H4 (cell line): ENCODE data around the gene CSMD2. TPM values are rescaled to one million over a fixed set of nuclear protein-coding genes. Genes with fewer than 3 reads are reported as not detected.

ENCODE experiments used
- DNase-seq: peaks from one replicate; pipeline ENCODE4 v3.0.0-alpha.2; 2015; ENCODE audit warnings: low spot score
- total RNA-seq: library from RNA; depleted of rRNA; stranded (reverse); fragments of >200 nt; shearing (Covaris generic); gene quantifications from 2 replicates; pipeline ENCODE4 v1.2.3, GENCODE V29; 2014

CSMD2 gene
- total RNA-seq, 1 experiment from 2014 or later = not detected

DNA sequence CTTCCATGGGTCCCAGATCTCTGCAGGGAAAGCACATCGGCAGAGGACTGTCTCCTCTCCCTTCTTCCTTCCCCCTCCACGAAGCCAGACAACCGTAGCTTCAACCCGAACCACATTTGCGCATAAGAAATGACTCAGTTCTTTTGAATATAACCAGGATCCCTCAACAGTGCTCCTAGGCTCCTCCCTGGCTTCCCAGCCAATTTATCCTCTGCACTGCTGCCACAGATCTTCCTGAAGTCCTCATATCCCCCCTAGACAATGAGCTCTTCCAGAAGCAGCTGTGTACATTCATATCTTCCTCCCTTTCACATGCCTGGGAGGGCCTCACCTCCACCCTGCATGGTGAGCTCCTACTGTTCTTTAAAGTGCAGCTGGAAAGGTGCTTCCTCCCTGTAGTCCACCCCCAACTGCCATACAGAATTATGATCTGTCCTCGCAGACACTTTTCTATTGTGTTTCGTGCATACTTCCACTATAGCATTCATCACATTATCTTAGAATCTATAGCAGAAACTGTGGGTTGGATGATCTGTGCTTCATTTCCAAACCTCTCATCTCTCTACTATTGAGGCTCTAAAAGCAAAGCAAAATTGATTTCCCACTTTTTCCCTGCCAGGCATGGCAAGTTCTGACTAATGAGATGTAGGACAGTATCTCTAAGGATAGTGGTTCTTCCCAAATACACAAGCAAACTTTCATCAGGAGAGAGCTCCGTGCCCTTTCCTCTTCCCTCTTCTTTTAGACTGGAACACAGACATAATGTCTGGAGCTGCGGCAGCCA lies 480.4 kb downstream of the CSMD2 start:
- DNase-seq = no peak

DNA sequence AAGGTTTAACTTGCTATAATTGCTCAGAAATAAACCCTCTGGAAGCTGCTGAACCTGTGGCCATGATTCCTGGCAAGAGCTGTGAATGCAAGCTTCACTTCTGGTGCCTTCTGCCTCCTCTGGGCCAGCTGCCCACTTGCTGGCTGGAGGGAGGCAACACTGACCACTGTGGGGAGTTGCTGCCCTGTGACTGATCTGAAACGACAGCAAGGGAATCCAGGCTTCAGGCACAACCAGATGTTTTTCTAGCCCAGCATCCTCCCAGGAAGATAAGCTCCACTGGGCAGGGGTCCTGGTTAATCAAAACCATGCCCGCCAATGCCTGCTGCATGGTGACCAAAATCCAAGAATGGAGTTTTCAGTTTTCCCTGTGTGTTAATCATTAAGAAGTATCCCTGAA lies 481.1 kb downstream of the CSMD2 start:
- no peak for DNase-seq

DNA sequence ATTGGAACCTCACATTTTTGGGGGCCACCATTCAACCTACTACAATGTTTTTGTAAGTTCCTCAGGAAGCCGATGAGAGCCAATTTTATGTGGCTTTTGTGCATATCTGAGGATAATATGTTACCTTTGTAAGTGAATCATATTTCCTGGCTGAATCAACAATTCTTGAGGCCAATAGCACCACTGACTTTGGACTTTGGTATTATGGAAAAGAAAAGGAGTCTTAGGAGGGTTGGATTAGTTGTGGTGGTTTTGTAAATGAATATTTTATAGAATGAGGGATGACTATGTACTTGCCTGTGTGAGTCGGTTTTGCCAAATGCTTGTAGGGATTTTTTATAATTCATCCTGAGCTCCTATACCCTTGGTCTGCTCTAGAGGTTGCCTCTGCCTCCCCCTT lies 482.7 kb downstream of the CSMD2 start:
- DNase-seq = no peak

DNA sequence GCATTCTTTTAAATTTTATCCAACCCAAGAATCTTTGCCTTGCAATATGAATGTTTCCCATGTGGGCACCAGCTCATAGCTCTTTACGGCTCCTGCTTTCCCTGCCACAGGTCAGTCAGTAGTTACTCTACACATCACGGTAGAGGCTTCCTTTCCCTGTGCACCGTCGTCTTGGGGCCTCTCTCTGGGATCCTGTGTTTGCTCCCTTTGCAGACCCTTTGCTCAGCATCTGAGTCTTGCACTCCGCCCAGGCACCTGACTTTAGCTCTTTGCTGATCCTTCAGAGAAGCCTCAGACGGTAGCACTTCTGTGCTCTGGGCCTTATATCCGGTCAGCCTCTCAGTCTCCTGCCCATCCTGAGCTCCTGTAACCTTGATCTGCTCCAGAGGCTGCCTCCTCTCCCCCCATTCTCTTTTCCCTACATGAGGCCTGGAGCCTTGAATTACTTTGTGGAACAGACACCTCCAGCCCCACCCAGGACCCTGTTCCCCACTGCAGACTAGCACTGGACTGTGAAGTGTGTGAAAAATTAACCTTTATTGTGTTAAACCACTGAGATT lies 484.7 kb downstream of the CSMD2 start:
- no peak for DNase-seq

DNA sequence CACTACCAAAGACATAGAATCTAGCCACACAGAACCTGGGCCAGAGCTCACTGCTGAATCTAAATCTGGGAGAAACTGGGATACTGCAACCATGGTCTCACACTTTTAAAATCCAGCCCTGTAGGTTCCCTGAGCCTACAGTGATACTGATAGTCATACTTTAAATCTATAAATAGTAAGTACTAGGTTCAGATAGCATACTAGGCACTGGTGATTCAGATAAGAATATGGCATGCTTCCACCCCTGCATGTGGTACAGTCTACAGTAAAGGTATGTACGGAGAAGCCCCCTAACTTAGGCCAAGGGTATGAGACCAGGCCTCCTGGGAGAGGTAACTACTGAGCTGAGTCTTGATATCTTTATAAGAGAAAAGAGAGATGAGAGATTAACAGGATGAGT lies 494.5 kb downstream of the CSMD2 start:
- no peak for DNase-seq

DNA sequence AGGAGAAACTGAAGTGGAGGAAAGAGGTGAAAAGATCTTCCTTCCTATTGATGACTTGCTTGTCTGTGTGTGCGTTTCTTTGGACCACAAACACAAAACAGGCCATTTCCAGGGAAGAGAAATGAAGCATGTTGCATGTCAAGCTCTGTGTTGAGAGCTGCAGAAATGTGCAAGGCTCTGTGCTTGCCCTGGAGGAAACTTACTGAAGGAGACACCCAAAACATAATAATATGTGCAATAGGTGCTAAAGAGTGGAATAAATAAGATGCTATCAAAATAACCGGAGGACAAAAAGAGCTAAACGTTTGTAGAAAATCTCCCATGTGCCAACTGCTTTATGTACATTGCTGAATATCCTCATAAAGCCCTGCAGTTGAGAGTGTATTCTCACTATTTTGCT lies 496.3 kb downstream of the CSMD2 start:
- DNase-seq = no peak

DNA sequence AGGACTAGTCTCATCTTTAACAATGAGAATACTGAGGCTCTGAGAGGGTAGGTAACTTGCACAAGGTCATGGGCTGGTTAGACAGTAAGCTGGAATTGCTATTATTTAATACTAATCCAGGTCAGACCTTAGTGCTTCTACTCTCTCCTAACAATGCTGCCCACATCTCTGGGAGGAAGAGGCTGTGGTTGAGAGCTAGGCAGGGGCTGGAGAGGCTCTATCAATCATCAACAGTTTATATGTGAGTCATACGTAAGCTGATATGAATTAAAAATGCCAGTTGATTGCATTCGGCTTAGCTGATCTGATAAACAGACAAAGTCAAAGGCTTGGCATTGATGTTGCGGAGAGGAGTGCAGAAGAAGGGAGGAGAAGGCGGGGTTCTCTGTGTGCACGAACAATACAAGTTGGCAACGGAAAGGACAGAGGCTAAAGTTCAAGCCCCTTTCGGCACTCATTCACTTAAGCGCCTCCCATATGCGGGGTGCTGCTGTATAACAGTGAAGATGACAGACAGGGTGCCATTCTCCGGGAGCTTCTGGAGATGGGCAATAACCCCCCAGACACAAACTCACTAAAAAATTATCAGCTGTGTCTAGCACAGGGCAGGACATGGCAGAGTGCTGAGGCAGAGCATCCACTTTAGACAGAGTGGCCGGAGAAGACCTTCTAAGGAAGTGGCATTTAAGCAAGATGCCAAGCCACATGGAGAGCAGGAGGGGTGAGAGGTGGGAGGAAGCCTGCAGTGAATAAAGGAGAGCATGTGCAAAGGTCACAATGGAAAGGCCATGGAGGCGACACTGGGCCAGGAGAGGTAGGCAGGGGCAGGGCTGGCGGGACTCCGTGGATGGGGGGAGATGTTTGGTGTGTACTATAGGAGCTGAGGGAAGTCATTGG lies 497.4 kb downstream of the CSMD2 start:
- DNase-seq = no peak

DNA sequence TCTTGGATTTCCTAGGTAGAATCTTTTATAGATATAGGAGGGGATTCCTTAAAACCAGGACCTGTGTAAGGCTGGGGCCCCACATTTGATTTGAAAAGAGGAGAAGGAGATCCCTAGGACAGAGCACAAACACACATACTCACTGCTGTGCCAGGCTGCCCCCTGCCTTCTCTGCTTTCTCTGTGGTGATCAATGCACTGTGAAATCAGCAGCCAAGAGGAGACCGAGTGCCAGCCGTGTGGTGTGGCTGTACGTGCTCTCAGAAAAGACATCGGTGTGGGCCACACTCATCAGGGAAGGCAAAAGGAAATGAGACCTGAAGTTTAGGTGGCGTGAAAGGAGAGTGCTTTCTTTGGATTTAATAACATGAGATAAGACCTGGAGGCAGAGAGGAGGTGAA lies 498.4 kb downstream of the CSMD2 start:
- DNase-seq = no peak

DNA sequence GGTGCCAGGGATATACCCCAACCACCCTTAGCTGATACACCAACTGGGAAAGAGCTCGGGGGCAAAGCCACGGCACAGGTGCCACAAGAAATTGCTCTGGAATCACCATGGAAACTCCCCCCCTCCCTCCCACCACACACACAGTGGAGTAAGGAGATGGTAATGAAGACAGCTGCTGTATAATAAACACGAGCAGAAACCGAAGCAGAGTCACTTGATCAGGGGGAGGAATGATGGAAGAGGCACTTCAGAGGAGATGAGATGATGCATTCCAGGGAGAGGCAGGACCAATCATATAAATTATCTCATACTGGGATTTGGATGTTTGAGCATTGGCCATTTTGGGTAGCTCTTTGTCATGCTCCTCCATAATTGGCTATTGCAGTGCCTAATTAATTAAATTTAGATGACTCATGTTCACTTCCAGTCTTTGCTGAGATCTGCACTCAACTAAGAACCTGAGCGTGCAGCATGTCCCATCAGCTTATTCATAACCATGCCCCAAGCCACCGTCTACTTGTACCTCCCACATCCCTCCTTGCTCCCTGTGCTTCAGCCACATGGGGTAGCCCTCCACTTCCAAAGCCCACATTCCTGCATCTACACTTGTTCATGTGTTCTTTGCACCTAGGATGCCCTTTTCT lies 503.1 kb downstream of the CSMD2 start:
- no peak for DNase-seq

DNA sequence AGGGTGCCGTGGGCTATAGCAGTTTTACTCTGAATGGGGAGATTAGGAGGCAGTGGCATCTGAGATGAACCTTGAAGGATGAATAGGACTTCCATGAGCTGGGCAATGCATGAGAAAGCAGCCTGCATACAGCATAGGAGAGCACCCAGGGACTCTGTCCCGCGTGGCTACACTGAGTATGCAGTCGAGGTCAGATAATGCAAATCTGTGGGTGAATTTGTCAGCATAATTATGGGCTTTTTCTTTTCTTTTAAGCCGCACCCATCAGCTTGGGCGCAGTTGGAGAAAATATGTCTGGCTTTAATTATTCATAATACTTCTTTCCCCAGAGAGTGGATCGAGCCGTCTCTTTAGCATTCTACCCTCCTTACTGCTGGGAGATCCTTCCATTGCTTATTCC lies 504.1 kb downstream of the CSMD2 start:
- no peak for DNase-seq

DNA sequence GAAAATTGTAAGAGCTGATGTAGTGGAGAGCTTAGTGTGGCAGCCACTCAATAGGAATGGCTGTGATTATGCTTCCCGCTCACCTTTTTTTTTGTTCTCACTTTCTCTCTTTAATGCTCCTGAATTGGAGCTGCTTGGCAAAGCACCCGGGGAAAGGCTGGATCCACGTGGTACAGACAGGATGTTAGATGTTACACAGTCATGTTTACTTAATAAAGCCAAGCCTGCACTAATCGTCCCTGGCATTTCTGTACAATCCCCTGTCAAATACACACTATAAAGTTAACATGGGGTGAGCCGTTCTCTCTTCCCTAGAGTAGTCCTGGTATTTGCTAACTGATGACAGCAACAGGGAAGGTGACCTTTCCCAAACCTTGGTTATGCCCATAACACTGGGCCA lies 504.8 kb downstream of the CSMD2 start:
- DNase-seq = peak; percentile 25

DNA sequence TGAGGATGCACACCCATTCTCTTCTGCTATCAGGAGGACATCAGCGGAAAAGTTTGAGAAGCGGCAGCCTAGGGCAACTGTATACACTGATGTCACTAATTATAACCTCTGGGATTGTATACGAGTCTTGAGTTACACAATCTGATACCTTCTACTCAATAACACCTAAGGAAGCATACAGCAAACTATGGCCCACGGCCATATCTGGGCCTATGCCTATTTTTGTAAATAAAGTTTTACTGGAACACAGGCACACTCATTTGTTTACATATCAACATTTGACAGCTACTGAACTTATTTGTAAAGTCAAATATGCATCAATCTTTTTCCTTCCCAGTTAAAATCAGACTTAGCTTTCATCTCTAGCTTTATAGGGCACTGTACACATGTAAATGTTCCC lies 505.4 kb downstream of the CSMD2 start:
- no peak for DNase-seq

DNA sequence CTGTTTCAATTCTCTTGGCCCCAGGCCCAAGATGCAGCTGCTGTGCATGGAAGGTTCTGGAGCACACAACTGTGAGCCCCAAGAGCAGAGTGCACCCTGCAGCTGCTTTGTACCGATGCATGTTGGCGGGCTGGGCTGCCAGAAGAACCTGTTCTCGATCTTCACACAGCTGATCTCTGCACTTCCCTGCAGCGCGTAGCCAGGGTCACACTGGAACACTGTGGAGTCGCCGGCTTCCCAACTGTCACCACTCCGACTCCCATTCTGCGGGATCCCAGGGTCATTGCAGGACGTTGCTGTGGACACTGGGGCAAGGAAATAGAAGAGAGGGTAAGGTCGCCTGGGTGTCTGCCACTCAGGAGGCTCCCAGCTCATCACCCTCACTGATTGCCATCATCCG lies 507.2 kb downstream of the CSMD2 start:
- no peak for DNase-seq

DNA sequence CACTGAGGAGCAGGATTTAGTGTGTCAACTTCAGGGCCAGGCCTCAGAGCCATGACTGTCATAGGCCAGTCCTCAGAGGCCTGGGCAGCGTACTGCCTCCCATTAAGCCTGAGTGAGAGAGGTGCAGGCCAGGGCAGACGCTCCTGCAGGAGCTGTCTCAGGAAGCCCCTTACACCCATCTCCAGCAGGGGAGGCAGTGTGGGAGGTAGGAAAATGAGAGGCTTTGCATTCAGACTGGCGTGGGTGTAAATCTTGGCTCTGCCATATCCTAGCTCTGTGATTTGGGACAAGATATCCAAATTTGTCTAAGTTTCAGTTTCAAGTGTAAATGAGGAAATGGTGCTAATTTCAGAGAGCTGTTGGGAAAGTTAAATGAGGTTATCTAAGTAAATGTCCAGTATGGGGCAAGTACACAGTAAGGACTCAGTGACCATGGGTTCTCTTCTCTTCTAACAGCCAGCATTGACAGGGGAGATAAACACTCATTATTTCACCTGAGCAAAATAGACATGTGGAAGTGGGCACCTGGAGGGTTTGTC lies 508.5 kb downstream of the CSMD2 start:
- no peak for DNase-seq

DNA sequence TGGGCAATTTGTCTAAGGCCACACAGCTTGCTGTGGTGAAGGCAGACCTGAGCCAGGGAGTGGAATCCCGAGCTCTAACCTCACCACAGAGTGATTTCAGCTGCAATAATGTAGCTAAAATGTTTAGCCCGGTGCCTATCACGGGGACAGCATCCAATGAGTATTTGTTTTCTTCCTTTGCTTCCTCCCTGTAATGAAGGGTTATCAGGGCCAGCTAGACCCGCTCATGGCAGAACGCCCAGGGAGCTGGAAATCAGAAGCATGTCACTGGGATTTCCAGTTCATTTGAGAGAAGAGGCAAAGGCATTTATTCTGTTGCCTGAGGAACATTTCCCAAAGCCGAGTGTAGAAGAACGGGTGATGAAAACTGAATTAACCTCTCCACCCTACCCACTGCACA lies 509.5 kb downstream of the CSMD2 start:
- DNase-seq = no peak

DNA sequence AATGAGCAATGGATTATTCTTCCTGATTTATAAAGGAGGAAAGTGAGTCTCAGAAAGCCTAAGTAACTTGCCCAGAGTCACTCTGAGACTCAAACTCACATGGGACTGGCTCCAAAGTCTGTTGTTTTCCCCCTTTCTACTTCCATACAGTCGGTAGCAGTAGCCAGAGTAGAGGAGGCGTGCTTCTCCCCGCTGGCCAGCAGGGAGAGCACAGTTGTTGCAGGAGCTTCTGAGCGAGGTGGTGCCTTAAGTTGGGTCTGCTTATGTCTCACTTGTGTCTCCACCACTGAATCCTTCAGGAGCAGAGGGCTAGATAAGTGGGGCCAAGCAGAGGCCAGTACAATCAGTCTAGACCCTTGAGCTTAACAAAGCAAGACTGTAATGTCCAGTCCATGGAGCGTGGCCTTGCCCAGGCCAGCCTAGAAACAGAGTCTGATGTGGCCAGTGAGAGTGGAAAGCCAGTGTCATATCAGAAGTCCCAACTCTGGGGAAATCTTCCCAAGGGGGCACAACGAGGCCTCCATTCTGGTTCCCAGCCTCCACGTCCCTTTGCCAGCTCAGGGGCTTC lies 510.7 kb downstream of the CSMD2 start:
- no peak for DNase-seq

DNA sequence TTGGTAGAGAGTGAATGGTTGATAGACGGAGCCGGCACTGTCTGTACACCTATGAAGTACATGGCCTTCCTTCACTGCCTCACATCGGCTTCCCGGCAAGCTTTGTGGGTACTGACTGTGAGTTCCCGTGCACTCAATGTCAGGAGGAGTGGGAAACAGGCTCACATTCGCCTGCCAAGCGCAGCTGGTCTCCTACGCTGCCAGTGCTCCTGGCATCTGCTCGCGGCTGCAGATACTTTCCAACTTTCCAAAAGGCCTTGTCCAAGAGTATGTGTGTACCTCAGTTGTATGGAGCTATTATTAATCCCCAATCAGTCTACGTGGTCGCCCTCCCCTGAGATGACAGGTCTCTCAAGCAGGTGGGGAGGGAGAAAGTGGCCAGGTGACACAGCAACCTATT lies 511.8 kb downstream of the CSMD2 start:
- DNase-seq = no peak

DNA sequence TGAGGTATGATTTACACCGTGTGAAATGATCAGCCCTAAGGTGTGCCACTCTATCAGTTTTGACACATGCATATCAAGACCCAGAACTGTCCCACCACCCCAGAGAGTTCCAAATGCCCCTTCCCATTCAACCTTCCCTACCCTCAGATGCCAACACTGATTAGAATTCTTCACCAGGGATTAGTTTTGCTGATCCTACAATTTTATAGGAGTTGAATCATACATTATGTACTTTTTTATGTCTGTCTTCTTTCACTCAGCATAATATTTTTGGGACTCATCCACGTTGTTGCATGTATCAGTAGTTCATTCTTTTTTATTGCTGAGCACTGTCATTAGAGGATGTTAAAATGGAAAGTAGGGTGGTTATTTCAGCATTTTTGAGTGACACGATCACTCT lies 514.3 kb downstream of the CSMD2 start:
- DNase-seq = no peak

DNA sequence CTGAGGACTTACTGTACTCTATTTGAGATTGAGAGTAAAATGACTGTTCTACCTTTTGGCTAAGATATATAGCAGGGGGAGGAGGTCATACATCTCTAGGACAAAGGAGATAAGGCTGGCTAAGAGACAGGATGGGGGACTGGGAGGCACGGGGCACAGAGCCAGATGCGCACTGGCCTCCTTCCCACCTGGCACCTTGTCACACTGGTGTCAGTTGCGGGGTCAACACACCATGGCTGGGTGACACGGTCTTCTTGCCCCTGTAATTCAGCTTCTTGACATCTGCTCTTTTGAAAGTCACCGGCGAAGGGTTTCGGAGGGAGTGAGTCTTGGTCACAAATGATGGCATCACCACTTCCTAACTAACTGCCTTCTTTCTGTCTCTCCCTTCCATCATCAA lies 515.3 kb downstream of the CSMD2 start:
- DNase-seq = no peak

DNA sequence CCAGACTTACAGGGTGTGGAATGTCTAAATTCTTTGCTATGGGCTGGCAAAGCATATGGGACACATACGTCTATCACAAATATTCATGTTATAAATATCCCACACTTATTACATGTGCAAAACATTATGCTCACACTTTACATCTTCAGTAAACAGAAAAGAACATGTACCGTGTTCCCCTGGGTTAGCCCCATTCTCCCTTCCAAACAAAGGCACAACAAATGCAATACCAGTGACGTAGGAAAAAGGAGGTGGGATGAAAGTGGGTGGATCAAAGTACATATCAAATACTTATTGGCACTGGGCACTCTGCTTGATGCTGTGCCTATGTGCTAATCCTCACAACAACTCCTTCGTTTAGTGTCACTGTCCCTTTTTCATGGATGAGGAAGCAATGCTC lies 521.8 kb downstream of the CSMD2 start:
- DNase-seq = no peak

DNA sequence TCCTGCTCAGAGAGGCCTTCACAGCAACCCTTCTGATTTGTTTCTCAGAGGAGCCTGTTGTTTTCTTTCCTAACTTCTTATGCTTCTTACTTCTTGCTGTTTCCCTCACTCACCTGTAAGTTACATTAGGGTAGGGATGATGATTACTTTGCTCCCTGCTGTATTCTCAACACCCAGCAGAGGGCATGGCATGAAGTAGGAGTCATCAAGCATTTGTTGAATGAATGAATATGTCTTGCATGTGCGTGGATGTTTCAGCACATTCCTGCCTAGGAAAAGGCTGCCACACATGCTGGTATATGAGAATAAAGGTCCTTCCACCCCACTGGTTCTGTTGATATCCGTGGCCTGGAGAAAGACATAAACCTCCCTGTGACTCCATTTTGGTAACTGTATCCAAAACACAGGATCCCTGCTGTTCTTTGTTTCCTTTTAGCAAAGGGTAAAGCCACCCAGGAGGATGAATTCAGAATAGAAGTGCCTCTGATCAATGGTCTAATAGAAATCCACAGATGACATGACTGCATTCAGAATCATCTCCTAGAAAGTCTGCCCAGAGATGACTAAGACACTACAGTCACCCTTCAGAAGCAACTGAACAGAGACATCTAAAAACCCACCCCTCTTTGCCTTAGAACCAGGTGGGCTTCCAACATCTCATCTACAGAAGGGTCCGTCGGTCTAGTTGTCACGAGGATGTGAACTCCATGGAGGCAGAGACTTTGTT lies 523.8 kb downstream of the CSMD2 start:
- peak; percentile 25 for DNase-seq
